ENCODE results near the gene ARHGDIA.

DNA sequence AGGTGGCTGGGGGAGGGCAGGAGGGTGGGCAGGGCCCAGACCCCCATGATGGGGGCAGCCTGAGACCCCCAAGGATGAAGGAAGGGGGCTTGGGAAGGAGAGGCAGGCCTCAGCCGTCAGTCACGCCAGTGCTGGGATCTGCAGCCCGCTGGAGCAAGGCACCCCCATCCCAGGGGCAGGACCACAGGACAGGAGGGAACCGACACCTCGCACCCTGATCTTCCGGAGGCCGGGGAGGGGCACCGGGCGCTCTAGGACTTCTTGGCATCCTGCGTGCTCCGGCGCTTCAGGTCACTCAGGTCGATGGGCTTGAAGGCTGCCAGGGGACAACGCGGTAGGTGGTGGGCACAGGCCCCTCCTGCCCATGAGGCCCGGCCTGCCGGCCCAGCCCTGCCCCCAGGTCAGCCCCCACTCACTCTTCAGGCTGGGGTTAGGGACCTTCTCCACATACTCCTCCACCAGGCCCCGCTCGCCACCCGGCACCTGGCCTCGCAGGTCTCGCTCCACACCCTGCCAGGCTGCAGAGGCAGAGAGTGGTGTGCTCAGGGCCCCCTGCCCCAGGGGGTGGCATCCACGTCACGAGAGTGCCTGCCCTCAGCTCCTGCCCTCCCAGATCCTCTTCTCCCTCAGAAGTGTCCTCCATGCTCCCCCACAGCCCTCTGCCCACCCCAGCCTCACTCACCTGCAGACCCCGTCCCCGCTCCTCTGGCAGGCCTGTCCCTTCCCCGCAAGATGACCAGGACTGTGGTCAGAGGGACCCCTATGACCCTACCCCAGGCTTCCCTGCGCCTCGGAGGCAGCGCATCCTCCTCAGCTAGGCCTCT is 47.9 kb downstream of the ARHGDIA start:
- TF ChIP-seq EP300 (IDR thresholded peaks at IDR 0.05; ENCODE audit: low read depth): no peak
- TF ChIP-seq CTCF (IDR thresholded peaks at IDR 0.05): no peak
